IMR-90 (cell line): ENCODE measurements around the gene HSPB7. TPM values are rescaled to one million over a fixed set of nuclear protein-coding genes. Genes with fewer than 3 reads are reported as not detected.
A peak's percentile ranks its signal among the peaks of the same experiment; 100 is the strongest.

Experiments used
- ATAC-seq: fragments of 200-7000 bp; cut with Tn5 transposase; 2 replicates; pipeline ENCODE4 v1.9.1; 2020; ENCODE audit warnings: low read depth, mild to moderate bottlenecking, moderate library complexity
- BruUV-seq: library from RNA; stranded (reverse); fragments of 400-500 nt; replicated peaks from 2 replicates; lab custom pipeline; 2021; lab: Mats Ljungman, UMichigan
- CTCF ChIA-PET: fragments of 300-600 bp; formaldehyde crosslinking; extraction: SDS; loops from one replicate; lab custom pipeline; 2021; ENCODE audit warnings: antibody characterized with exemption; lab: Yijun Ruan, JAX
- POLR2A ChIA-PET: fragments of 300-600 bp; sonication (Branson Sonifier 250); formaldehyde crosslinking; loops from one replicate; lab custom pipeline; 2022; ENCODE audit warnings: antibody characterized with exemption; ENCODE audit not compliant: unreplicated experiment; lab: Charles Lee
- DNase-seq: peaks from one replicate; pipeline ENCODE4 v3.0.0; 2013
- H2AFZ ChIP-seq: replicated peaks from 2 replicates; pipeline ENCODE3; 2013; ENCODE audit warnings: low read length, mild to moderate bottlenecking; ENCODE audit not compliant: poor library complexity
- H2AK5ac ChIP-seq: 2 replicates; pipeline ENCODE4 v1.6.1; 2013; ENCODE audit warnings: low read depth, low read length, inconsistent platforms
- H2AK9ac ChIP-seq: replicated peaks from 2 replicates; pipeline ENCODE3; 2013; ENCODE audit warnings: mild to moderate bottlenecking, low read depth, low read length, moderate library complexity; ENCODE audit not compliant: poor library complexity
- H2BK120ac ChIP-seq: 2 replicates; pipeline ENCODE4 v1.6.1; 2013; ENCODE audit warnings: low read depth, low read length, inconsistent platforms
- H2BK15ac ChIP-seq: 3 replicates; pipeline ENCODE4 v1.6.1; 2013; ENCODE audit warnings: low read depth, low read length, inconsistent platforms
- H2BK20ac ChIP-seq: 2 replicates; pipeline ENCODE4 v1.6.1; 2013; ENCODE audit warnings: low read depth, mild to moderate bottlenecking, inconsistent platforms, low read length, moderate library complexity
- H2BK5ac ChIP-seq: 2 replicates; pipeline ENCODE4 v1.6.1; 2013; ENCODE audit warnings: mild to moderate bottlenecking, low read depth, low read length, inconsistent platforms; ENCODE audit not compliant: poor library complexity, severe bottlenecking
- H3K14ac ChIP-seq: replicated peaks from 2 replicates; pipeline ENCODE4 v1.6.1; 2013; ENCODE audit warnings: low read depth, low read length, inconsistent platforms
- H3K18ac ChIP-seq: 2 replicates; pipeline ENCODE4 v1.6.1; 2013; ENCODE audit warnings: low read depth, low read length, control low read depth
- H3K23ac ChIP-seq: 2 replicates; pipeline ENCODE4 v1.6.1; 2013; ENCODE audit warnings: low read depth, low read length, inconsistent platforms
- H3K27ac ChIP-seq: 2 replicates; pipeline ENCODE4 v1.5.1; 2013; ENCODE audit warnings: mild to moderate bottlenecking, control low read depth, low read length; ENCODE audit not compliant: insufficient read depth
- H3K27me3 ChIP-seq: 2 replicates; pipeline ENCODE4 v1.6.1; 2013; ENCODE audit warnings: low read length; ENCODE audit not compliant: control insufficient read depth, insufficient read depth
- H3K36me3 ChIP-seq: 2 replicates; pipeline ENCODE4 v1.6.1; 2013; ENCODE audit warnings: low read length, mixed read lengths; ENCODE audit not compliant: control insufficient read depth, insufficient read depth
- H3K4ac ChIP-seq: 2 replicates; pipeline ENCODE4 v1.6.1; 2013; ENCODE audit warnings: low read depth, low read length, inconsistent platforms
- H3K4me1 ChIP-seq: 2 replicates; pipeline ENCODE4 v1.6.1; 2013; ENCODE audit warnings: low read length, mixed read lengths; ENCODE audit not compliant: control insufficient read depth, insufficient read depth
- H3K4me2 ChIP-seq: 2 replicates; pipeline ENCODE4 v1.6.1; 2013; ENCODE audit warnings: low read depth, mild to moderate bottlenecking, control low read depth, low read length, moderate library complexity
- H3K4me3 ChIP-seq: 2 replicates; pipeline ENCODE4 v1.5.1; 2013; ENCODE audit warnings: low read depth, mild to moderate bottlenecking, control low read depth, low read length, moderate library complexity; ENCODE audit not compliant: insufficient read depth
- H3K56ac ChIP-seq: 2 replicates; pipeline ENCODE4 v1.6.1; 2013; ENCODE audit warnings: low read length, inconsistent platforms; ENCODE audit not compliant: insufficient read depth; ENCODE audit errors: extremely low read depth
- H3K79me1 ChIP-seq, 2 experiments: 2 replicates each; pipeline ENCODE4 v1.6.1; 2013; ENCODE audit warnings: low read length in 2 of 2, inconsistent platforms in 1 of 2, low read depth in 1 of 2
- H3K9ac ChIP-seq: 2 replicates; pipeline ENCODE4 v1.6.1; 2013; ENCODE audit warnings: low read depth, low read length, control low read depth
- H3K9me1 ChIP-seq: 2 replicates; pipeline ENCODE4 v1.6.1; 2013; ENCODE audit warnings: low read length, inconsistent platforms; ENCODE audit not compliant: insufficient read depth
- H3K9me3 ChIP-seq: 2 replicates; pipeline ENCODE4 v1.6.1; 2013; ENCODE audit warnings: low read length; ENCODE audit not compliant: control insufficient read depth, insufficient read depth
- H4K20me1 ChIP-seq: 2 replicates; pipeline ENCODE4 v1.6.1; 2013; ENCODE audit warnings: low read length, inconsistent platforms; ENCODE audit not compliant: insufficient read depth
- H4K5ac ChIP-seq: 2 replicates; pipeline ENCODE4 v1.6.1; 2013; ENCODE audit warnings: mild to moderate bottlenecking, low read depth, low read length, control low read depth
- H4K8ac ChIP-seq, 2 experiments: 2 replicates each; pipeline ENCODE4 v1.6.1; 2013; ENCODE audit warnings: low read depth in 2 of 2, low read length in 2 of 2, control low read depth in 1 of 2, inconsistent platforms in 1 of 2
- H4K91ac ChIP-seq: 2 replicates; pipeline ENCODE4 v1.6.1; 2013; ENCODE audit warnings: low read depth, low read length, inconsistent platforms; ENCODE audit not compliant: insufficient read depth
- RFX5 ChIP-seq: IDR thresholded peaks from 2 replicates; pipeline ENCODE4 v1.8.0; 2012; ENCODE audit warnings: low read depth, mild to moderate bottlenecking, low read length, moderate library complexity
- USF2 ChIP-seq: fragments of 150-350 bp; IDR thresholded peaks from 2 replicates; pipeline ENCODE4 v1.6.1; 2017; ENCODE audit warnings: mild to moderate bottlenecking, antibody characterized with exemption, low read length, low read depth
- WGBS, 2 experiments: methylation state at CpG; one replicate each; pipeline versions ENCODE4 v1.1.5 to v1.1.7; 2013; ENCODE audit warnings: missing lambda C conversion rate in 2 of 2; ENCODE audit not compliant: insufficient read length in 1 of 2; ENCODE audit errors: extremely low coverage in 2 of 2; 5-methylcytosine and 5-hydroxymethylcytosine counted together
- dilution Hi-C: fragments of 300-500 bp; cut with HindIII; formaldehyde crosslinking; loops from one replicate; pipeline ENCODE4 v1.14.3; 2018; ENCODE audit warnings: low sequenced_read_pairs; ENCODE audit not compliant: unreplicated experiment
- in situ Hi-C: fragments of 300-500 bp; cut with MboI; formaldehyde crosslinking; loops from 3 replicates; pipeline ENCODE4 v1.14.3; 2019; ENCODE audit warnings: low sequenced_read_pairs, inconsistent platforms, mixed read lengths
- intact Hi-C: fragments of 100-400 bp; cut with micrococcal nuclease; formaldehyde crosslinking; loops from 2 replicates; pipeline ENCODE4 v1.10.0; 2022
- polyA plus RNA-seq, 3 experiments: library from polyadenylated mRNA; depleted of rRNA; stranded (reverse); fragments of >200 nt; gene quantifications; 2 replicates each; pipeline ENCODE4 v1.2.3, GENCODE V29; 2012; ENCODE audit warnings: low replicate concordance in 1 of 3
- total RNA-seq: library from RNA; depleted of rRNA; stranded (reverse); fragments of >200 nt; gene quantifications from 2 replicates; pipeline ENCODE4 v1.2.3, GENCODE V29; 2012

HSPB7 gene
- total and polyA plus RNA-seq, 2 of the 4 experiments (the other 2 are of a cell fraction): 0.54 to 3.0 TPM

- no peak overlapping the region for H2BK5ac ChIP-seq
- no peak overlapping the region for H3K4me2 ChIP-seq
- H3K36me3 ChIP-seq: no peaks in the 10 kb centered on the region
- H3K56ac ChIP-seq: no peak overlapping the region
- intact Hi-C loops: no loop called here
- no peaks in the 10 kb centered on the region for H3K9me3 ChIP-seq
- no peak overlapping the region for H4K91ac ChIP-seq
- H4K8ac ChIP-seq: no peak overlapping the region
- TF ChIP-seq USF2 (peak; percentile 32; the same call in 1 of the 2 replicates), RFX5 (no peak)
- H3K14ac ChIP-seq: no peak overlapping the region; the same call in 1 of the 2 replicates
- ATAC-seq (no peak), DNase-seq (no peak)
- H2AK9ac ChIP-seq: peak overlapping the region; percentile 15
- H3K9ac ChIP-seq: no peak overlapping the region
- H3K4ac ChIP-seq: peak overlapping the region; percentile 31; the same call in 1 of the 2 replicates
- no peak overlapping the region for H3K4me3 ChIP-seq
- ChIA-PET CTCF (interaction anchor here (1.1 kb wide), 1 partner anchor 223 kb away, joined by 3 read pairs; no protein-coding TSS in a partner anchor), POLR2A (interaction anchor here (0.6 kb wide), 1 partner anchor 105 kb away, joined by 10 read pairs; no protein-coding TSS in a partner anchor)
- peak overlapping the region; percentile 12 for H2AK5ac ChIP-seq
- H3K4me1 ChIP-seq: peaks cover 30% of the 10 kb centered on the region
- no peak overlapping the region for H3K23ac ChIP-seq
- in situ Hi-C loops: no loop called here
- dilution Hi-C loops: no loop called here
- no peaks in the 10 kb centered on the region for H3K27me3 ChIP-seq
- WGBS, 2 experiments: 65% methylated on average over 2 of the region's 17 CpGs; no CpG with 5 or more reads in 1 of the 2 experiments
- H2BK20ac ChIP-seq: no peak overlapping the region
- H2BK15ac ChIP-seq: peak overlapping the region; percentile 58; the same call in 1 of the 3 replicates
- H3K9me1 ChIP-seq: peaks cover 3% of the 10 kb centered on the region
- H2BK120ac ChIP-seq: no peak overlapping the region
- H3K27ac ChIP-seq: no peak overlapping the region
- BruUV-seq: no TSS peak
- no peaks in the 10 kb centered on the region for H3K79me1 ChIP-seq
- H3K18ac ChIP-seq: no peak overlapping the region
- no peaks in the 10 kb centered on the region for H4K20me1 ChIP-seq
- H4K5ac ChIP-seq: no peak overlapping the region
- peak overlapping the region; percentile 48 for H2AFZ ChIP-seq
Observed at GRCh38 chr1:16014509-16015482, 3.0 kb downstream of the HSPB7 start.
